ENCODE measurements around the gene DLGAP1.

The DLGAP1 gene

GRCh38 chr18:3747176-3747973, 707.7 kb downstream of the DLGAP1 start:
- TF ChIP-seq POU6F1 (CRISPR knock-in tag; IDR thresholded peaks at IDR 0.05; ENCODE audit: borderline replicate concordance, low read depth) (no peak), CSDC2 (CRISPR knock-in tag; IDR thresholded peaks at IDR 0.05) (no peak), GLIS3 (CRISPR knock-in tag; IDR thresholded peaks at IDR 0.05) (no peak), ISL1 (CRISPR knock-in tag; IDR thresholded peaks at IDR 0.05) (no peak), ZNF8 (CRISPR knock-in tag; IDR thresholded peaks at IDR 0.05) (no peak), ZNF70 (CRISPR knock-in tag; IDR thresholded peaks at IDR 0.05) (no peak), ARNTL (CRISPR knock-in tag; IDR thresholded peaks at IDR 0.05; ENCODE audit: borderline replicate concordance, low read depth) (no peak), ZC3H10 (CRISPR knock-in tag; IDR thresholded peaks at IDR 0.05) (no peak), BACH2 (CRISPR knock-in tag; IDR thresholded peaks at IDR 0.05; ENCODE audit: borderline replicate concordance) (no peak), TCF4 (CRISPR knock-in tag; IDR thresholded peaks at IDR 0.05; ENCODE audit: borderline replicate concordance) (no peak), ZNF565 (CRISPR knock-in tag; conservative IDR thresholded peaks at IDR 0.05; ENCODE audit: low read depth) (no peak), CSRNP3 (CRISPR knock-in tag; IDR thresholded peaks at IDR 0.05) (no peak), TOX (CRISPR knock-in tag; IDR thresholded peaks at IDR 0.05; ENCODE audit: borderline replicate concordance) (no peak), SNAI2 (CRISPR knock-in tag; IDR thresholded peaks at IDR 0.05) (no peak), OSR1 (CRISPR knock-in tag; IDR thresholded peaks at IDR 0.05) (no peak), PPARA (CRISPR knock-in tag; IDR thresholded peaks at IDR 0.05; ENCODE audit: borderline replicate concordance) (no peak), PATZ1 (CRISPR knock-in tag; IDR thresholded peaks at IDR 0.05; ENCODE audit: borderline replicate concordance) (no peak)
- ATAC-seq, result no peak

GRCh38 chr18:3742541-3742940, 712.6 kb downstream of the DLGAP1 start:
- TF ChIP-seq CREB5 (CRISPR knock-in tag; IDR thresholded peaks at IDR 0.05; ENCODE audit: low read depth) (no peak), ZNF565 (CRISPR knock-in tag; conservative IDR thresholded peaks at IDR 0.05; ENCODE audit: low read depth) (no peak), PATZ1 (CRISPR knock-in tag; IDR thresholded peaks at IDR 0.05; ENCODE audit: borderline replicate concordance) (no peak), ARNTL (CRISPR knock-in tag; IDR thresholded peaks at IDR 0.05; ENCODE audit: borderline replicate concordance, low read depth) (no peak), ZFP30 (CRISPR knock-in tag; IDR thresholded peaks at IDR 0.05) (no peak), ZNF70 (CRISPR knock-in tag; IDR thresholded peaks at IDR 0.05) (no peak), BACH2 (CRISPR knock-in tag; IDR thresholded peaks at IDR 0.05; ENCODE audit: borderline replicate concordance) (no peak), TCF4 (CRISPR knock-in tag; IDR thresholded peaks at IDR 0.05; ENCODE audit: borderline replicate concordance) (no peak)
- no peak for ATAC-seq

- ATAC-seq, result no peak
- TF ChIP-seq ZNF70 (CRISPR knock-in tag; IDR thresholded peaks at IDR 0.05), result no peak
- TF ChIP-seq SNAI2 (CRISPR knock-in tag; IDR thresholded peaks at IDR 0.05), result no peak
- no peak for TF ChIP-seq BACH2 (CRISPR knock-in tag; IDR thresholded peaks at IDR 0.05; ENCODE audit: borderline replicate concordance)
- no peak for TF ChIP-seq TOX (CRISPR knock-in tag; IDR thresholded peaks at IDR 0.05; ENCODE audit: borderline replicate concordance)
- no peak for TF ChIP-seq ZNF8 (CRISPR knock-in tag; IDR thresholded peaks at IDR 0.05)
- TF ChIP-seq PPARA (CRISPR knock-in tag; IDR thresholded peaks at IDR 0.05; ENCODE audit: borderline replicate concordance), result no peak
- no peak for TF ChIP-seq ZC3H10 (CRISPR knock-in tag; IDR thresholded peaks at IDR 0.05)
- no peak for TF ChIP-seq GLIS3 (CRISPR knock-in tag; IDR thresholded peaks at IDR 0.05)
- TF ChIP-seq ARNTL (CRISPR knock-in tag; IDR thresholded peaks at IDR 0.05; ENCODE audit: borderline replicate concordance, low read depth), result no peak
- TF ChIP-seq TSHZ2 (CRISPR knock-in tag; IDR thresholded peaks at IDR 0.05), result no peak
- TF ChIP-seq CREB5 (CRISPR knock-in tag; IDR thresholded peaks at IDR 0.05; ENCODE audit: low read depth), result no peak
- TF ChIP-seq PATZ1 (CRISPR knock-in tag; IDR thresholded peaks at IDR 0.05; ENCODE audit: borderline replicate concordance), result no peak
These were observed 713.8 kb downstream of the DLGAP1 start for GRCh38 chr18:3741333-3741732.

Measured in SK-N-SH treated with all-trans-retinoic acid at 6 μM for 48 hours (cell line).